GM23338 (cell line): Measurements from ENCODE around the gene PCLO. TPM values are rescaled to one million over a fixed set of nuclear protein-coding genes. Genes with fewer than 3 reads are reported as not detected.

Experiments
- ATAC-seq: fragments of 200-7000 bp; cut with Tn5 transposase; 3 replicates; pipeline ENCODE4 v1.9.1; 2020
- DNase-seq: peaks from one replicate; pipeline ENCODE4 v3.0.0-alpha.2; 2015; ENCODE audit warnings: low spot score
- H2AFZ ChIP-seq: fragments of 200-600 bp; sonication (generic); 2 replicates; pipeline ENCODE4 v1.8.0; 2016; ENCODE audit warnings: antibody characterized with exemption, mild to moderate bottlenecking, moderate library complexity
- H3F3A ChIP-seq: fragments of 200-600 bp; sonication (generic); replicated peaks from 2 replicates; pipeline ENCODE4 v1.8.0; 2017; ENCODE audit warnings: antibody characterized with exemption, mixed run types, low read depth
- H3K27ac ChIP-seq: fragments of 200-600 bp; sonication (generic); 2 replicates; pipeline ENCODE4 v1.6.1; 2016; ENCODE audit warnings: low read depth
- H3K27me3 ChIP-seq: fragments of 200-600 bp; sonication (generic); 2 replicates; pipeline ENCODE4 v1.8.0; 2016; ENCODE audit warnings: mild to moderate bottlenecking, mixed run types, moderate library complexity; ENCODE audit not compliant: insufficient read depth
- H3K36me3 ChIP-seq: fragments of 200-600 bp; sonication (generic); 2 replicates; pipeline ENCODE4 v1.8.0; 2016; ENCODE audit warnings: mild to moderate bottlenecking; ENCODE audit not compliant: insufficient read depth
- H3K4me1 ChIP-seq: fragments of 200-600 bp; sonication (generic); 2 replicates; pipeline ENCODE4 v1.8.0; 2016; ENCODE audit warnings: mild to moderate bottlenecking, moderate library complexity; ENCODE audit not compliant: insufficient read depth
- H3K4me2 ChIP-seq: fragments of 200-600 bp; sonication (generic); 2 replicates; pipeline ENCODE4 v1.7.1; 2017; ENCODE audit warnings: mixed run types
- H3K4me3 ChIP-seq: fragments of 200-600 bp; sonication (generic); 2 replicates; pipeline ENCODE4 v1.6.1; 2016; ENCODE audit warnings: mixed run types
- H3K79me2 ChIP-seq: fragments of 200-600 bp; sonication (generic); replicated peaks from 2 replicates; pipeline ENCODE4 v1.8.0; 2017; ENCODE audit warnings: mild to moderate bottlenecking; ENCODE audit not compliant: insufficient read depth
- H3K9me2 ChIP-seq: fragments of 200-600 bp; sonication (generic); 2 replicates; pipeline ENCODE4 v1.8.0; 2017; ENCODE audit not compliant: insufficient read depth
- H4K20me1 ChIP-seq: fragments of 200-600 bp; sonication (generic); replicated peaks from 2 replicates; pipeline ENCODE4 v1.8.0; 2017; ENCODE audit warnings: mild to moderate bottlenecking; ENCODE audit not compliant: insufficient read depth
- H3K27ac Mint-ChIP-seq: 2 replicates; pipeline ENCODE4 v1.8.0; 2020; ENCODE audit warnings: inconsistent platforms, mild to moderate bottlenecking, moderate library complexity, mixed read lengths
- H3K27me3 Mint-ChIP-seq: 3 replicates; pipeline ENCODE4 v1.8.0; 2022; ENCODE audit warnings: low read depth, mild to moderate bottlenecking, moderate library complexity, mixed read lengths, inconsistent platforms; ENCODE audit not compliant: insufficient read depth, poor library complexity
- H3K36me3 Mint-ChIP-seq: 3 replicates; pipeline ENCODE4 v1.8.0; 2021; ENCODE audit warnings: low read depth, mild to moderate bottlenecking, inconsistent platforms, moderate library complexity, mixed read lengths
- H3K4me1 Mint-ChIP-seq: 3 replicates; pipeline ENCODE4 v1.8.0; 2020; ENCODE audit warnings: mild to moderate bottlenecking, inconsistent platforms, mixed read lengths
- H3K4me3 Mint-ChIP-seq: 3 replicates; pipeline ENCODE4 v1.8.0; 2021; ENCODE audit warnings: moderate library complexity, mild to moderate bottlenecking, inconsistent platforms, mixed read lengths
- H3K9me3 Mint-ChIP-seq: 3 replicates; pipeline ENCODE4 v1.8.0; 2020; ENCODE audit warnings: moderate library complexity, mild to moderate bottlenecking, inconsistent platforms, mixed read lengths
- CREB1 ChIP-seq: fragments of 250-450 bp; sonication (Bioruptor Pico); IDR thresholded peaks from 2 replicates; pipeline ENCODE4 v1.5.0; 2020; ENCODE audit warnings: low read depth, mild to moderate bottlenecking, moderate library complexity
- EZH2 ChIP-seq: fragments of 200-600 bp; sonication (generic); IDR thresholded peaks from one replicate; pipeline ENCODE4 v1.8.0; 2017; ENCODE audit warnings: antibody characterized with exemption, mild to moderate bottlenecking, low read depth; ENCODE audit not compliant: unreplicated experiment
- EZH2phosphoT487 ChIP-seq: fragments of 200-600 bp; sonication (generic); IDR thresholded peaks from one replicate; pipeline ENCODE4 v1.8.1; 2018; ENCODE audit warnings: antibody characterized with exemption; ENCODE audit not compliant: unreplicated experiment
- JUNB ChIP-seq: IDR thresholded peaks from one replicate; pipeline ENCODE4 v1.6.1; 2016; ENCODE audit warnings: antibody characterized with exemption; ENCODE audit not compliant: unreplicated experiment
- NANOG ChIP-seq: IDR thresholded peaks from 2 replicates; pipeline ENCODE4 v1.6.1; 2016; ENCODE audit warnings: antibody characterized with exemption, borderline replicate concordance
- POLR2AphosphoS5 ChIP-seq: IDR thresholded peaks from 2 replicates; pipeline ENCODE4 v1.6.1; 2016; ENCODE audit warnings: antibody characterized with exemption, low read depth
- REST ChIP-seq: IDR thresholded peaks from one replicate; pipeline ENCODE4 v1.6.1; 2018; ENCODE audit warnings: antibody characterized with exemption; ENCODE audit not compliant: unreplicated experiment
- STAT1 ChIP-seq: IDR thresholded peaks from one replicate; pipeline ENCODE4 v1.6.1; 2016; ENCODE audit warnings: antibody characterized with exemption; ENCODE audit not compliant: unreplicated experiment
- ZNF114 ChIP-seq: fragments of 250-450 bp; sonication (Bioruptor Pico); IDR thresholded peaks from 2 replicates; pipeline ENCODE4 v1.5.0; 2020; ENCODE audit warnings: mild to moderate bottlenecking, moderate library complexity
- ZNF331 ChIP-seq: fragments of 250-450 bp; sonication (Bioruptor Pico); IDR thresholded peaks from 2 replicates; pipeline ENCODE4 v1.5.0; 2020; ENCODE audit warnings: low read depth, mild to moderate bottlenecking, moderate library complexity
- polyA plus RNA-seq: library from polyadenylated mRNA; unstranded; fragments of >200 nt; fragmentation: Nextera tagmentation; extraction: Ambion mirVana; gene quantifications from 2 replicates; pipeline ENCODE4 v1.2.1, GENCODE V29; 2016
- total RNA-seq: library from RNA; depleted of rRNA; stranded (reverse); fragments of >200 nt; shearing (Covaris generic); gene quantifications from 2 replicates; pipeline ENCODE4 v1.2.3, GENCODE V29; 2014
- TF ChIP-seq, protein P1 (sequence below): IDR thresholded peaks from 2 replicates; pipeline ENCODE4 v1.6.1; 2016; ENCODE audit warnings: antibody characterized with exemption
- TF ChIP-seq, protein P2 (sequence below), 2 experiments: fragments of 200-600 bp in 1 of 2; sonication (generic) in 1 of 2; conservative IDR thresholded peaks; 2 replicates each; pipeline versions ENCODE4 v1.5.1 to v1.6.1; 2016 to 2017; ENCODE audit warnings: antibody characterized with exemption in 2 of 2, low read depth in 2 of 2, mild to moderate bottlenecking in 2 of 2, moderate library complexity in 1 of 2
- TF ChIP-seq, protein P3 (sequence below): fragments of 250-450 bp; sonication (Bioruptor Pico); IDR thresholded peaks from 2 replicates; pipeline ENCODE4 v1.5.0; 2020; ENCODE audit warnings: mild to moderate bottlenecking, moderate library complexity

PCLO gene
- total and polyA plus RNA-seq, 2 experiments from 2014 or later: 7.4 to 9.1 TPM

- no peak overlapping the region for H3K4me3 ChIP-seq
- peaks cover 1% of the 10 kb centered on the region for H3K27me3 Mint-ChIP-seq
Measured at GRCh38 chr7:82713506-82713905, 449.2 kb downstream of the PCLO start.

More at GRCh38 chr7:82713506-82713905, 449.2 kb downstream of the PCLO start:
- DNase-seq (no peak), ATAC-seq (no peak)
- H3K36me3 ChIP-seq: no peaks in the 10 kb centered on the region
- Mint-ChIP-seq H3K4me1 (no peaks in the 10 kb centered on the region), H3K4me3 (no peak overlapping the region), H3K36me3 (no peaks in the 10 kb centered on the region), H3K9me3 (no peaks in the 10 kb centered on the region), H3K27ac (no peak overlapping the region)
- no peak overlapping the region for H3K27ac ChIP-seq
- H4K20me1 ChIP-seq: no peaks in the 10 kb centered on the region
- H3F3A ChIP-seq: no peaks in the 10 kb centered on the region
- no peak overlapping the region for H2AFZ ChIP-seq
- no peaks in the 10 kb centered on the region for H3K27me3 ChIP-seq
- H3K9me2 ChIP-seq: peaks cover 5% of the 10 kb centered on the region; the same call in 1 of the 2 replicates
- no peaks in the 10 kb centered on the region for H3K79me2 ChIP-seq
- no peak for TF ChIP-seq NANOG
- TF ChIP-seq EZH2phosphoT487: no peak
- no peak for TF ChIP-seq CREB1 (CRISPR knock-in tag)
- TF ChIP-seq, protein P1, sequence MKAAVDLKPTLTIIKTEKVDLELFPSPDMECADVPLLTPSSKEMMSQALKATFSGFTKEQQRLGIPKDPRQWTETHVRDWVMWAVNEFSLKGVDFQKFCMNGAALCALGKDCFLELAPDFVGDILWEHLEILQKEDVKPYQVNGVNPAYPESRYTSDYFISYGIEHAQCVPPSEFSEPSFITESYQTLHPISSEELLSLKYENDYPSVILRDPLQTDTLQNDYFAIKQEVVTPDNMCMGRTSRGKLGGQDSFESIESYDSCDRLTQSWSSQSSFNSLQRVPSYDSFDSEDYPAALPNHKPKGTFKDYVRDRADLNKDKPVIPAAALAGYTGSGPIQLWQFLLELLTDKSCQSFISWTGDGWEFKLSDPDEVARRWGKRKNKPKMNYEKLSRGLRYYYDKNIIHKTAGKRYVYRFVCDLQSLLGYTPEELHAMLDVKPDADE: no peak
- TF ChIP-seq, protein P2, sequence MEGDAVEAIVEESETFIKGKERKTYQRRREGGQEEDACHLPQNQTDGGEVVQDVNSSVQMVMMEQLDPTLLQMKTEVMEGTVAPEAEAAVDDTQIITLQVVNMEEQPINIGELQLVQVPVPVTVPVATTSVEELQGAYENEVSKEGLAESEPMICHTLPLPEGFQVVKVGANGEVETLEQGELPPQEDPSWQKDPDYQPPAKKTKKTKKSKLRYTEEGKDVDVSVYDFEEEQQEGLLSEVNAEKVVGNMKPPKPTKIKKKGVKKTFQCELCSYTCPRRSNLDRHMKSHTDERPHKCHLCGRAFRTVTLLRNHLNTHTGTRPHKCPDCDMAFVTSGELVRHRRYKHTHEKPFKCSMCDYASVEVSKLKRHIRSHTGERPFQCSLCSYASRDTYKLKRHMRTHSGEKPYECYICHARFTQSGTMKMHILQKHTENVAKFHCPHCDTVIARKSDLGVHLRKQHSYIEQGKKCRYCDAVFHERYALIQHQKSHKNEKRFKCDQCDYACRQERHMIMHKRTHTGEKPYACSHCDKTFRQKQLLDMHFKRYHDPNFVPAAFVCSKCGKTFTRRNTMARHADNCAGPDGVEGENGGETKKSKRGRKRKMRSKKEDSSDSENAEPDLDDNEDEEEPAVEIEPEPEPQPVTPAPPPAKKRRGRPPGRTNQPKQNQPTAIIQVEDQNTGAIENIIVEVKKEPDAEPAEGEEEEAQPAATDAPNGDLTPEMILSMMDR (conservative IDR thresholded peaks at IDR 0.05; ENCODE audit: low read depth in 2 of 2): no peak
- TF ChIP-seq ZNF331: no peak
- no peak for TF ChIP-seq POLR2AphosphoS5
- TF ChIP-seq JUNB: no peak
- TF ChIP-seq STAT1: no peak
- no peak for TF ChIP-seq EZH2
- TF ChIP-seq, protein P3, sequence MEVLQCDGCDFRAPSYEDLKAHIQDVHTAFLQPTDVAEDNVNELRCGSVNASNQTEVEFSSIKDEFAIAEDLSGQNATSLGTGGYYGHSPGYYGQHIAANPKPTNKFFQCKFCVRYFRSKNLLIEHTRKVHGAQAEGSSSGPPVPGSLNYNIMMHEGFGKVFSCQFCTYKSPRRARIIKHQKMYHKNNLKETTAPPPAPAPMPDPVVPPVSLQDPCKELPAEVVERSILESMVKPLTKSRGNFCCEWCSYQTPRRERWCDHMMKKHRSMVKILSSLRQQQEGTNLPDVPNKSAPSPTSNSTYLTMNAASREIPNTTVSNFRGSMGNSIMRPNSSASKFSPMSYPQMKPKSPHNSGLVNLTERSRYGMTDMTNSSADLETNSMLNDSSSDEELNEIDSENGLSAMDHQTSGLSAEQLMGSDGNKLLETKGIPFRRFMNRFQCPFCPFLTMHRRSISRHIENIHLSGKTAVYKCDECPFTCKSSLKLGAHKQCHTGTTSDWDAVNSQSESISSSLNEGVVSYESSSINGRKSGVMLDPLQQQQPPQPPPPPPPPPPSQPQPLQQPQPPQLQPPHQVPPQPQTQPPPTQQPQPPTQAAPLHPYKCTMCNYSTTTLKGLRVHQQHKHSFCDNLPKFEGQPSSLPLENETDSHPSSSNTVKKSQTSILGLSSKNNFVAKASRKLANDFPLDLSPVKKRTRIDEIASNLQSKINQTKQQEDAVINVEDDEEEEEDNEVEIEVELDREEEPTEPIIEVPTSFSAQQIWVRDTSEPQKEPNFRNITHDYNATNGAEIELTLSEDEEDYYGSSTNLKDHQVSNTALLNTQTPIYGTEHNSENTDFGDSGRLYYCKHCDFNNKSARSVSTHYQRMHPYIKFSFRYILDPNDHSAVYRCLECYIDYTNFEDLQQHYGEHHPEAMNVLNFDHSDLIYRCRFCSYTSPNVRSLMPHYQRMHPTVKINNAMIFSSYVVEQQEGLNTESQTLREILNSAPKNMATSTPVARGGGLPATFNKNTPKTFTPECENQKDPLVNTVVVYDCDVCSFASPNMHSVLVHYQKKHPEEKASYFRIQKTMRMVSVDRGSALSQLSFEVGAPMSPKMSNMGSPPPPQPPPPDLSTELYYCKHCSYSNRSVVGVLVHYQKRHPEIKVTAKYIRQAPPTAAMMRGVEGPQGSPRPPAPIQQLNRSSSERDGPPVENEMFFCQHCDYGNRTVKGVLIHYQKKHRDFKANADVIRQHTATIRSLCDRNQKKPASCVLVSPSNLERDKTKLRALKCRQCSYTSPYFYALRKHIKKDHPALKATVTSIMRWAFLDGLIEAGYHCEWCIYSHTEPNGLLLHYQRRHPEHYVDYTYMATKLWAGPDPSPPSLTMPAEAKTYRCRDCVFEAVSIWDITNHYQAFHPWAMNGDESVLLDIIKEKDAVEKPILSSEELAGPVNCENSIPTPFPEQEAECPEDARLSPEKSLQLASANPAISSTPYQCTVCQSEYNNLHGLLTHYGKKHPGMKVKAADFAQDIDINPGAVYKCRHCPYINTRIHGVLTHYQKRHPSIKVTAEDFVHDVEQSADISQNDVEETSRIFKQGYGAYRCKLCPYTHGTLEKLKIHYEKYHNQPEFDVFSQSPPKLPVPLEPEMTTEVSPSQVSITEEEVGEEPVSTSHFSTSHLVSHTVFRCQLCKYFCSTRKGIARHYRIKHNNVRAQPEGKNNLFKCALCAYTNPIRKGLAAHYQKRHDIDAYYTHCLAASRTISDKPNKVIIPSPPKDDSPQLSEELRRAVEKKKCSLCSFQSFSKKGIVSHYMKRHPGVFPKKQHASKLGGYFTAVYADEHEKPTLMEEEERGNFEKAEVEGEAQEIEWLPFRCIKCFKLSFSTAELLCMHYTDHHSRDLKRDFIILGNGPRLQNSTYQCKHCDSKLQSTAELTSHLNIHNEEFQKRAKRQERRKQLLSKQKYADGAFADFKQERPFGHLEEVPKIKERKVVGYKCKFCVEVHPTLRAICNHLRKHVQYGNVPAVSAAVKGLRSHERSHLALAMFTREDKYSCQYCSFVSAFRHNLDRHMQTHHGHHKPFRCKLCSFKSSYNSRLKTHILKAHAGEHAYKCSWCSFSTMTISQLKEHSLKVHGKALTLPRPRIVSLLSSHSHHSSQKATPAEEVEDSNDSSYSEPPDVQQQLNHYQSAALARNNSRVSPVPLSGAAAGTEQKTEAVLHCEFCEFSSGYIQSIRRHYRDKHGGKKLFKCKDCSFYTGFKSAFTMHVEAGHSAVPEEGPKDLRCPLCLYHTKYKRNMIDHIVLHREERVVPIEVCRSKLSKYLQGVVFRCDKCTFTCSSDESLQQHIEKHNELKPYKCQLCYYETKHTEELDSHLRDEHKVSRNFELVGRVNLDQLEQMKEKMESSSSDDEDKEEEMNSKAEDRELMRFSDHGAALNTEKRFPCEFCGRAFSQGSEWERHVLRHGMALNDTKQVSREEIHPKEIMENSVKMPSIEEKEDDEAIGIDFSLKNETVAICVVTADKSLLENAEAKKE (CRISPR knock-in tag): no peak
- TF ChIP-seq ZNF114 (CRISPR knock-in tag): no peak
- no peak for TF ChIP-seq REST
- no peaks in the 10 kb centered on the region for H3K4me1 ChIP-seq
- no peak overlapping the region for H3K4me2 ChIP-seq
